AG04450 (cell line): ENCODE data around the gene UGP2. TPM values are rescaled to one million over a fixed set of nuclear protein-coding genes. Genes with fewer than 3 reads are reported as not detected.

Source experiments
- CTCF ChIA-PET: fragments of 300-600, 350-600 bp; formaldehyde crosslinking; extraction: SDS; loops from one replicate; lab custom pipeline; 2022; ENCODE audit warnings: antibody characterized with exemption, inconsistent platforms; lab: Charles Lee
- POLR2A ChIA-PET: fragments of 350-600 bp; formaldehyde crosslinking; extraction: SDS; loops from one replicate; lab custom pipeline; 2021; ENCODE audit warnings: antibody characterized with exemption, inconsistent platforms; lab: Yijun Ruan, JAX
- DNase-seq: peaks from one replicate; pipeline ENCODE4 v3.0.0-alpha.2; 2011; ENCODE audit warnings: low read depth, low spot score
- H3K27ac ChIP-seq: one replicate; pipeline ENCODE4 v1.5.1; 2012; ENCODE audit warnings: low read depth, low read length, control low read depth
- H3K27me3 ChIP-seq: one replicate; pipeline ENCODE4 v1.6.0; 2012; ENCODE audit warnings: low read length; ENCODE audit not compliant: control insufficient read depth, insufficient read depth
- H3K4me3 ChIP-seq: 2 replicates; pipeline ENCODE4 v1.5.1; 2011; ENCODE audit warnings: mild to moderate bottlenecking, low read depth, low read length, control low read depth
- H3K9me3 ChIP-seq: 2 replicates; pipeline ENCODE4 v1.5.1; 2012; ENCODE audit warnings: low read length; ENCODE audit not compliant: control insufficient read depth, insufficient read depth
- polyA plus RNA-seq: library from polyadenylated mRNA; depleted of rRNA; stranded (reverse); fragments of >200 nt; gene quantifications from 2 replicates; pipeline ENCODE4 v1.2.3, GENCODE V29; 2011
- TF ChIP-seq, protein P1 (sequence below): IDR thresholded peaks from 2 replicates; pipeline ENCODE4 v1.5.1; 2011; ENCODE audit warnings: low read depth, low read length, control low read depth, inconsistent platforms

UGP2 gene
- polyA plus RNA-seq, 1 experiment = 121 TPM

DNA sequence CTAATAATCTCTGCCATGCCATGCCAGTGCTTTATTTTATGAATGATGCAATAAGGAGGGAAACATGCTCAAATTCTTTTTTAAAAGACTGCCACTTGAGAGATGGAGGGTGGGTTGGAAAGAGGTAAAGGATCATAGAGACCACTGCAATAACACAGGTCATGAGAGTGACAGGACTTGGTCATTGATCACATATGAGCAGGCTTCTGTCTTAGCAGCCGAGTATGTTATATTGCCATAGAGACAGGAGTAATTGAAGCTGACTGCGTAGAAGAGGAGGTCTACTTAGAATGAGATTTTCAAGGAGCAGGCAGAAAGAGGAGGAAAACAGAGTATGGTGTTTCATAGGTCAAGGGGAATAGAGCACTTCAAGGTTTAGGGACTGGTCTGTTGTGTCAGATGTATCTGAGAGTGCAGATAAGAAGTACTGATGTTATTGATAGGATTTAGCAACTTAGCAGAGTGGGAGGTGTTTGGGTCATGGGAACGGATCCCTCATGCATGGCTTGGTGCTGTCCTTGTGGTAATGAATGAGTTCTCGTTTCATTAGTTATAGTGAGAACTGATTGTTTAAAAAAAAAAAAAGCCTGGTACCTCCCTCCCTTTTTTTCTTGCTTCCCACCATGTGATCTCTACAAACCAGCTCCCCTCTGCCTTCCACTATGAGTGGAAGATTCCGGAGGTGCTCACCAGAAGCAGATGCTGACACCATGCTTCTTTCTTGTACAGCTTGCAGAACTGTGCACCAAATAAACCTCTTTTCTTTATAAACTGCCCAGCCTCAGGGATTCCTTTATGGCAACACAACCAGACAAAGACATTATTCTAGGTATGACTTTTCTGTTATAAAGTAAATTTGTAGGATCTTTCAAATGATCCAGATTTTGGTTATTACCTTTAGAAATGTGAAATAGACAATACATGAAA is 32.8 kb downstream of the UGP2 start:
- CTCF ChIA-PET = interaction anchor here (1.1 to 2.9 kb wide), 2 partner anchors 13 kb away, joined by 3 to 10 read pairs; no protein-coding TSS in a partner anchor
- DNase-seq = no peak
- H3K27ac ChIP-seq = no peak overlapping the region
- no peaks in the 10 kb centered on the region for H3K27me3 ChIP-seq
- TF ChIP-seq, protein P1, sequence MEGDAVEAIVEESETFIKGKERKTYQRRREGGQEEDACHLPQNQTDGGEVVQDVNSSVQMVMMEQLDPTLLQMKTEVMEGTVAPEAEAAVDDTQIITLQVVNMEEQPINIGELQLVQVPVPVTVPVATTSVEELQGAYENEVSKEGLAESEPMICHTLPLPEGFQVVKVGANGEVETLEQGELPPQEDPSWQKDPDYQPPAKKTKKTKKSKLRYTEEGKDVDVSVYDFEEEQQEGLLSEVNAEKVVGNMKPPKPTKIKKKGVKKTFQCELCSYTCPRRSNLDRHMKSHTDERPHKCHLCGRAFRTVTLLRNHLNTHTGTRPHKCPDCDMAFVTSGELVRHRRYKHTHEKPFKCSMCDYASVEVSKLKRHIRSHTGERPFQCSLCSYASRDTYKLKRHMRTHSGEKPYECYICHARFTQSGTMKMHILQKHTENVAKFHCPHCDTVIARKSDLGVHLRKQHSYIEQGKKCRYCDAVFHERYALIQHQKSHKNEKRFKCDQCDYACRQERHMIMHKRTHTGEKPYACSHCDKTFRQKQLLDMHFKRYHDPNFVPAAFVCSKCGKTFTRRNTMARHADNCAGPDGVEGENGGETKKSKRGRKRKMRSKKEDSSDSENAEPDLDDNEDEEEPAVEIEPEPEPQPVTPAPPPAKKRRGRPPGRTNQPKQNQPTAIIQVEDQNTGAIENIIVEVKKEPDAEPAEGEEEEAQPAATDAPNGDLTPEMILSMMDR = no peak
- H3K9me3 ChIP-seq = no peaks in the 10 kb centered on the region; the same call in 1 of the 2 replicates
- POLR2A ChIA-PET = no interaction called here
- H3K4me3 ChIP-seq = no peak overlapping the region

DNA sequence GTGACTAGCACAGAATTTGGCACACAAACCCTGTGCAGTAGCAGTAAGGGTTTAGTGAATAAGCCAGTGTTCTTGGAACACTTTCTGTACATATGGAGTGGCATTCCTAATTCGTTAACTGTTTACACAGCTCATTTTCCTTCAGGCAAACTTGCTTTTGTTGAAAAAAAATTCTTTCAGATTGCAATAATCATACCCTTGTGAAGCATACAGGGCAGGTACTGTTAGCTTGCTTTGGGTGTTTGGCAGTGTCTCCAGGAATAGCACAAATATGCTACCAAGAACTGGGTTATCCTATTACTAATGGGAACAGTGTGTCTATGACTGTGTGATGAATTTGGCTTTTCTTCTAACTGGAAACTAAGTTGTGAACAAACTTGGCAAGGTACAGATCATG is 33.4 kb downstream of the UGP2 start:
- H3K9me3 ChIP-seq = no peaks in the 10 kb centered on the region; the same call in 1 of the 2 replicates
- ChIA-PET CTCF (interaction anchor here (1.1 kb wide), 1 partner anchor 13 kb away, joined by 3 read pairs; no protein-coding TSS in a partner anchor), POLR2A (no interaction called here)
- no peak for DNase-seq
- H3K27ac ChIP-seq = no peak overlapping the region
- TF ChIP-seq, protein P1 = no peak
- no peaks in the 10 kb centered on the region for H3K27me3 ChIP-seq
- H3K4me3 ChIP-seq = no peak overlapping the region

DNA sequence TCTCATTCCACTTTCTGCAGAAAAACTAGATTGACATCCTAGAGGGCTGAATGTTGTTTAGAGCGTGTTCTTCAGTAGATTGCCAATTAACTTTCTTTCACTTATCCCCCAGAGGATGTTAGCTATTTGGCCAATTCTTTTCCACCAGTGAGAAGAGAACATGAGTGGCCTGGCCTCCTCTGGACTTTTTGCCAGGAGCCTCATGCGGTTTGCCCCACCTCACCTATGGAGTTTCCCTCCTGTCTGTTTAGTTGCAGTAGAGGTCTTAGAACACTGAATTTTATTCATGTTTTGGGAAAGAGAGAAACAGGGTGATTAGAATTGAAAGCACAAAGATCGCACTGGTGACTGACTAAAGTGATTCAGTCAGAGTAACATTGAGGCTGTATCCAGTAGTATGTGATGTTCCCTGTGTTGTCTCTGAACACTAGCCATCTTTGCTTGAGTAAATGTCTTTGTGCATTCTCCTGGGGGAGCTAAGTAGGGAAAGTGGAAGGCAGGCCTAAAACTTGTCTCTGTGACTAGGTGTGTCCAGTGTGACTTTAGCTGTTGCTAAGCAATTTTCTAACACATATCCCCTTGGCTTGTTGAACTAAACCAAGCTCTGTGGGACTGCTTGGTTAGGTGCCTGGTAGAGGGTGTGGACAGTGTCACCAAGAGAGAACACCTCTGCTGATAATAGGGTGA is 34.0 kb downstream of the UGP2 start:
- no peak for DNase-seq

DNA sequence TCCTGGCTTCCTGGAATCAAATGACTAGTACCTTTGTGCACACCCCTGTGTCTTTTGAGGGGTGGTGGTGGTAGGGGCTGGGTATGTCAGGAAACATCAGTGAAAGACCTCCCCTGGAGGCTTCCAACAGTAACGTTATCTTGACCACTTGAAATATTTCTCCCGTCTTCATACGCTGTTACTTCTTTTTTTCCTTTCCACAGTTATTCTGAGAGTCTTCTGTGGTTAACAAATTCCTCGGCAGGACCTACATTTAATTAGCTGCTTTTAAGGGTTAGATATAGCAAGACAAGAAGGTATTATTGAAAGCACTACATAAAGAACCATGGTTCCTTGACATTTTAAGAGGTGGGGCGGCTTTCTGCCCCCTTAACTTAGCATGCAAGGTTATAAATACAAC is 34.6 kb downstream of the UGP2 start:
- ChIA-PET CTCF (interaction anchor here (1.1 to 1.5 kb wide), 2 partner anchors 15 to 177 kb away, joined by 4 to 7 read pairs; no protein-coding TSS in a partner anchor), POLR2A (no interaction called here)
- Histone ChIP-seq H3K9me3 (no peaks in the 10 kb centered on the region; the same call in 1 of the 2 replicates), H3K4me3 (no peak overlapping the region), H3K27me3 (no peaks in the 10 kb centered on the region), H3K27ac (no peak overlapping the region)
- no peak for DNase-seq
- TF ChIP-seq, protein P1 = no peak

More for the DNA sequence above, 34.0 kb downstream of the UGP2 start:
- no peaks in the 10 kb centered on the region for H3K27me3 ChIP-seq
- TF ChIP-seq, protein P1 = no peak
- ChIA-PET POLR2A (no interaction called here), CTCF (interaction anchor here (1.1 to 1.5 kb wide), 2 partner anchors 15 to 177 kb away, joined by 4 to 7 read pairs; no protein-coding TSS in a partner anchor)
- H3K9me3 ChIP-seq = no peaks in the 10 kb centered on the region; the same call in 1 of the 2 replicates
- no peak overlapping the region for H3K4me3 ChIP-seq
- no peak overlapping the region for H3K27ac ChIP-seq
